HG02973 (cell line): ENCODE results near the gene XXYLT1.

Source experiments
- ATAC-seq: cut with Tn5 transposase; IDR thresholded peaks from one replicate; pipeline ENCODE4 v1.9.1; 2021; ENCODE audit warnings: moderate library complexity; ENCODE audit not compliant: unreplicated experiment

Gene XXYLT1

GRCh38 chr3:195251336-195252065 is 19.5 kb downstream of the XXYLT1 start:
- ATAC-seq: no peak

- no peak for ATAC-seq
Observed at GRCh38 chr3:195250473-195251251, 20.3 kb downstream of the XXYLT1 start.

- no peak for ATAC-seq
Observed at GRCh38 chr3:195249858-195250464, 21.0 kb downstream of the XXYLT1 start.

GRCh38 chr3:195249057-195249770 is 21.7 kb downstream of the XXYLT1 start:
- no peak for ATAC-seq

- no peak for ATAC-seq
Observed at GRCh38 chr3:195248281-195248680, 22.7 kb downstream of the XXYLT1 start.

- ATAC-seq: no peak
Observed at GRCh38 chr3:195247863-195248189, 23.1 kb downstream of the XXYLT1 start.

- ATAC-seq: no peak
Observed at GRCh38 chr3:195247086-195247862, 23.7 kb downstream of the XXYLT1 start.

GRCh38 chr3:195246581-195246995 is 24.4 kb downstream of the XXYLT1 start:
- no peak for ATAC-seq

GRCh38 chr3:195245531-195245951 is 25.4 kb downstream of the XXYLT1 start:
- ATAC-seq: no peak

- no peak for ATAC-seq
Observed at GRCh38 chr3:195241592-195242355, 29.2 kb downstream of the XXYLT1 start.

GRCh38 chr3:195240939-195241338 is 30.0 kb downstream of the XXYLT1 start:
- ATAC-seq: no peak

GRCh38 chr3:195240171-195240701 is 30.7 kb downstream of the XXYLT1 start:
- ATAC-seq: no peak

GRCh38 chr3:195239121-195239520 is 31.8 kb downstream of the XXYLT1 start:
- no peak for ATAC-seq

GRCh38 chr3:195238586-195239118 is 32.3 kb downstream of the XXYLT1 start:
- ATAC-seq: no peak

- no peak for ATAC-seq
Observed at GRCh38 chr3:195238081-195238571, 32.8 kb downstream of the XXYLT1 start.

- no peak for ATAC-seq
Observed at GRCh38 chr3:195236801-195237570, 34.0 kb downstream of the XXYLT1 start.

GRCh38 chr3:195236076-195236798 is 34.7 kb downstream of the XXYLT1 start:
- no peak for ATAC-seq

GRCh38 chr3:195230244-195230643 is 40.7 kb downstream of the XXYLT1 start:
- no peak for ATAC-seq
